Thyroid gland (tissue), 4 donors: ENCODE measurements around the gene C14orf39. TPM values are rescaled to one million over a fixed set of nuclear protein-coding genes. Genes with fewer than 3 reads are reported as not detected.

Experiments
- DNase-seq, 2 donors: peaks; one replicate each; pipeline ENCODE4 v3.0.0-alpha.2; 2019
- H3K27ac ChIP-seq, 3 donors: fragments of 200-600 bp; sonication (generic); 1 replicate in 2 of 3; 2 replicates in 1 of 3; pipeline ENCODE4 v1.5.1; 2016 to 2019; ENCODE audit warnings: mild to moderate bottlenecking in 1 of 3, moderate library complexity in 1 of 3
- H3K27me3 ChIP-seq: fragments of 200-600 bp; sonication (generic); one replicate; pipeline ENCODE4 v1.5.1; 2019
- H3K36me3 ChIP-seq, 2 donors: fragments of 200-600 bp; sonication (generic); one replicate each; pipeline ENCODE4 v1.5.1; 2016 to 2019
- H3K4me1 ChIP-seq, 2 donors: fragments of 200-600 bp; sonication (generic); one replicate each; pipeline ENCODE4 v1.5.1; 2017 to 2019
- H3K4me3 ChIP-seq, 3 donors: fragments of 200-600 bp; sonication (generic); replicated peaks in 1 of 3; 1 replicate in 2 of 3; 2 replicates in 1 of 3; pipeline ENCODE4 v1.5.1; 2016; ENCODE audit warnings: mild to moderate bottlenecking in 1 of 3
- H3K9me3 ChIP-seq: fragments of 200-600 bp; sonication (generic); one replicate; pipeline ENCODE4 v1.5.1; 2017
- CTCF ChIP-seq, 6 experiments: fragments of 200-600 bp in 3 of 6; fragments of 450-650 bp in 3 of 6; sonication (generic) in 3 of 6; IDR thresholded peaks; one replicate each; pipeline ENCODE4 v1.5.1; 2016 to 2019; ENCODE audit warnings: antibody characterized with exemption in 6 of 6, mild to moderate bottlenecking in 2 of 6, inconsistent platforms in 1 of 6, moderate library complexity in 1 of 6
- POLR2A ChIP-seq, 2 donors: fragments of 450-650 bp; IDR thresholded peaks; one replicate each; pipeline ENCODE4 v1.6.1; 2017; ENCODE audit warnings: antibody characterized with exemption in 2 of 2, mild to moderate bottlenecking in 2 of 2, moderate library complexity in 1 of 2
- WGBS, 2 donors: methylation state at CpG; one replicate each; pipeline ENCODE4 v1.1.5; 2017; 5-methylcytosine and 5-hydroxymethylcytosine counted together
- intact Hi-C: fragments of 100-400 bp; cut with DNase I; formaldehyde crosslinking; loops from one replicate; pipeline ENCODE4 v1.15.1; 2023
- total RNA-seq, 4 donors: library from RNA; depleted of rRNA; stranded (reverse); fragments of >200 nt; gene quantifications; one replicate each; pipeline ENCODE4 v1.2.3, GENCODE V29; 2016

C14orf39 gene
- total RNA-seq: under 1 TPM in 2 of 4 donors, not detected in 2; 0.13 to 0.56 TPM

- intact Hi-C loops: no loop called here
- TF ChIP-seq POLR2A (IDR thresholded peaks at IDR 0.05) (no peak), CTCF (IDR thresholded peaks at IDR 0.05) (no peak)
- peak within 1 kb of the TSS in 1 of 3 donors; percentile 2 for H3K4me3 ChIP-seq
- H3K27ac ChIP-seq: no peak within 1 kb of the TSS
- H3K36me3 ChIP-seq: no peaks in the 10 kb centered on the region
- no peak for DNase-seq
- peaks cover 14% of the 10 kb centered on the region for H3K27me3 ChIP-seq
- peaks cover 0 to 8% of the 10 kb centered on the region in 2 donors for H3K4me1 ChIP-seq
- WGBS, 2 donors: 5 to 8% methylated on average over 43 to 46 of the region's 57 CpGs
- no peaks in the 10 kb centered on the region for H3K9me3 ChIP-seq
These were observed at the start of gene C14orf39 for GRCh38 chr14:60485598-60486251. Gene C14orf39, minus strand, starts transcription at chr14:60486063. Its CDS starts 985 bp downstream, at chr14:60485078.

GRCh38 chr14:60532442-60532841 lies 46.6 kb upstream of the C14orf39 start:
- TF ChIP-seq CTCF (IDR thresholded peaks at IDR 0.05) (no peak), POLR2A (IDR thresholded peaks at IDR 0.05) (no peak)
- no peak overlapping the region for H3K27ac ChIP-seq
- no peaks in the 10 kb centered on the region for H3K9me3 ChIP-seq
- intact Hi-C loops: no loop called here
- 61 to 64% methylated on average over 3 of the region's 3 CpGs for WGBS, 2 donors
- no peak for DNase-seq
- H3K27me3 ChIP-seq: no peaks in the 10 kb centered on the region
- no peak overlapping the region for H3K4me3 ChIP-seq
- no peaks in the 10 kb centered on the region for H3K4me1 ChIP-seq
- no peaks in the 10 kb centered on the region for H3K36me3 ChIP-seq

- Histone ChIP-seq H3K36me3 (no peaks in the 10 kb centered on the region), H3K27ac (no peak overlapping the region), H3K4me3 (no peak overlapping the region), H3K4me1 (peaks cover 0 to 24% of the 10 kb centered on the region in 2 donors), H3K9me3 (no peaks in the 10 kb centered on the region), H3K27me3 (peaks cover 26% of the 10 kb centered on the region)
- TF ChIP-seq CTCF (IDR thresholded peaks at IDR 0.05): no peak
- no peak for TF ChIP-seq POLR2A (IDR thresholded peaks at IDR 0.05)
- 25 to 30% methylated on average over 18 to 45 of the region's 66 CpGs for WGBS, 2 donors
- intact Hi-C loops: no loop called here
- DNase-seq: no peak
These were observed 29.8 kb upstream of the C14orf39 start for GRCh38 chr14:60515511-60516289.

- peaks cover 34% of the 10 kb centered on the region for H3K27me3 ChIP-seq
- 3 to 5% methylated on average over 24 to 46 of the region's 79 CpGs for WGBS, 2 donors
These were observed 29.1 kb upstream of the C14orf39 start for GRCh38 chr14:60514741-60515491.

More at GRCh38 chr14:60514741-60515491, 29.1 kb upstream of the C14orf39 start:
- Histone ChIP-seq H3K27ac (no peak overlapping the region), H3K4me1 (peaks cover 0 to 31% of the 10 kb centered on the region in 2 donors), H3K9me3 (no peaks in the 10 kb centered on the region), H3K36me3 (no peaks in the 10 kb centered on the region), H3K4me3 (peak overlapping the region in 2 of 3 donors; percentile 1 to 22)
- intact Hi-C loops: no loop called here
- TF ChIP-seq CTCF (IDR thresholded peaks at IDR 0.05): peak in 3 of 6 experiments; percentile 6 to 45 (median 15)
- no peak for TF ChIP-seq POLR2A (IDR thresholded peaks at IDR 0.05)
- peak in 1 of 2 donors; percentile 8 for DNase-seq
